ENCODE results near the gene NUP214. TPM values are rescaled to one million over a fixed set of nuclear protein-coding genes. Genes with fewer than 3 reads are reported as not detected.
"Not testable (repeated sequence)": the region's sequence is repeated elsewhere in the genome, so short reads cannot be mapped to it uniquely, and the experiment has no call there.

Gene NUP214
- total RNA-seq, 1 donor from 2014 or later, result 21.7 TPM

GRCh38 chr9:131197160-131197911 lies 72.0 kb downstream of the NUP214 start:
- DNase-seq, result no peak

- no peak for DNase-seq
Measured at GRCh38 chr9:131198041-131198715, 72.8 kb downstream of the NUP214 start.

GRCh38 chr9:131201856-131202255 lies 76.5 kb downstream of the NUP214 start:
- no peak for DNase-seq

GRCh38 chr9:131203431-131204218 lies 78.2 kb downstream of the NUP214 start:
- DNase-seq, result no peak

- DNase-seq, result no peak
Measured at GRCh38 chr9:131204285-131204684, 78.9 kb downstream of the NUP214 start.

- DNase-seq, result no peak
Measured at GRCh38 chr9:131206495-131206894, 81.1 kb downstream of the NUP214 start.

GRCh38 chr9:131211920-131212319 lies 86.5 kb downstream of the NUP214 start:
- not testable (repeated sequence) for DNase-seq

- DNase-seq, result no peak
Measured at GRCh38 chr9:131214286-131214856, 89.0 kb downstream of the NUP214 start.

GRCh38 chr9:131214876-131215275 lies 89.5 kb downstream of the NUP214 start:
- DNase-seq, result no peak

- no peak for DNase-seq
Measured at GRCh38 chr9:131216806-131217205, 91.4 kb downstream of the NUP214 start.

GRCh38 chr9:131217331-131218031 lies 92.1 kb downstream of the NUP214 start:
- no peak for DNase-seq

- DNase-seq, result no peak
Measured at GRCh38 chr9:131218370-131218769, 93.0 kb downstream of the NUP214 start.

GRCh38 chr9:131220485-131220884 lies 95.1 kb downstream of the NUP214 start:
- no peak for DNase-seq

GRCh38 chr9:131222460-131222859 lies 97.1 kb downstream of the NUP214 start:
- no peak for DNase-seq

- no peak for DNase-seq
Measured at GRCh38 chr9:131226226-131226625, 100.8 kb downstream of the NUP214 start.

- no peak for DNase-seq
Measured at GRCh38 chr9:131227112-131227958, 101.9 kb downstream of the NUP214 start.

- no peak for DNase-seq
Measured at GRCh38 chr9:131227959-131228460, 102.6 kb downstream of the NUP214 start.

GRCh38 chr9:131228988-131229387 lies 103.6 kb downstream of the NUP214 start:
- no peak for DNase-seq

- DNase-seq, result no peak
Measured at GRCh38 chr9:131233556-131233955, 108.2 kb downstream of the NUP214 start.

- no peak for DNase-seq
Measured at GRCh38 chr9:131233995-131234394, 108.6 kb downstream of the NUP214 start.
